H9 (cell line): ENCODE measurements around the gene TMEM184B. TPM values are rescaled to one million over a fixed set of nuclear protein-coding genes. Genes with fewer than 3 reads are reported as not detected.

ENCODE experiments used
- DNase-seq: peaks from one replicate; pipeline ENCODE4 v3.0.0-alpha.2; 2017
- H2AFZ ChIP-seq: one replicate; pipeline ENCODE4 v1.6.1; 2013; ENCODE audit warnings: mild to moderate bottlenecking, low read length, control low read depth, moderate library complexity
- H2AK5ac ChIP-seq: 2 replicates; pipeline ENCODE4 v1.6.1; 2013; ENCODE audit warnings: low read length, control low read depth, mixed read lengths; ENCODE audit not compliant: insufficient read length
- H2BK120ac ChIP-seq: one replicate; pipeline ENCODE4 v1.6.1; 2013; ENCODE audit warnings: low read depth, mild to moderate bottlenecking, low read length, control low read depth, inconsistent platforms; ENCODE audit not compliant: poor library complexity, severe bottlenecking
- H2BK12ac ChIP-seq: 2 replicates; pipeline ENCODE4 v1.6.1; 2013; ENCODE audit warnings: low read length, control low read depth, mixed read lengths, low read depth; ENCODE audit not compliant: insufficient read length
- H2BK15ac ChIP-seq: 2 replicates; pipeline ENCODE4 v1.6.1; 2013; ENCODE audit warnings: low read depth, low read length, control low read depth
- H2BK20ac ChIP-seq: one replicate; pipeline ENCODE4 v1.6.1; 2013; ENCODE audit warnings: low read depth, mild to moderate bottlenecking, low read length, control low read depth, inconsistent platforms; ENCODE audit not compliant: poor library complexity, severe bottlenecking
- H2BK5ac ChIP-seq: 2 replicates; pipeline ENCODE4 v1.6.1; 2013; ENCODE audit warnings: low read length, control low read depth, mixed read lengths; ENCODE audit not compliant: insufficient read length
- H3K14ac ChIP-seq: 2 replicates; pipeline ENCODE4 v1.6.1; 2013; ENCODE audit warnings: low read length, control low read depth; ENCODE audit not compliant: insufficient read depth
- H3K18ac ChIP-seq: 2 replicates; pipeline ENCODE4 v1.6.1; 2013; ENCODE audit warnings: low read depth, mild to moderate bottlenecking, mixed read lengths, low read length, control low read depth; ENCODE audit not compliant: insufficient read length
- H3K23ac ChIP-seq: 2 replicates; pipeline ENCODE4 v1.6.1; 2013; ENCODE audit warnings: low read length, control low read depth, mixed read lengths, low read depth; ENCODE audit not compliant: insufficient read length
- H3K23me2 ChIP-seq: 2 replicates; pipeline ENCODE4 v1.6.1; 2013; ENCODE audit warnings: low read depth, mild to moderate bottlenecking, mixed read lengths, low read length, control low read depth; ENCODE audit not compliant: insufficient read length, poor library complexity, severe bottlenecking
- H3K27ac ChIP-seq: 2 replicates; pipeline ENCODE4 v1.5.1; 2013; ENCODE audit warnings: low read length, control low read depth, mixed read lengths, low read depth; ENCODE audit not compliant: insufficient read length
- H3K27me3 ChIP-seq: 2 replicates; pipeline ENCODE4 v1.6.1; 2013; ENCODE audit warnings: low read length, control low read depth, inconsistent platforms; ENCODE audit not compliant: insufficient read depth
- H3K4ac ChIP-seq: 2 replicates; pipeline ENCODE4 v1.6.1; 2013; ENCODE audit warnings: low read depth, mild to moderate bottlenecking, control low read depth, inconsistent platforms, low read length, moderate library complexity
- H3K4me1 ChIP-seq: 2 replicates; pipeline ENCODE4 v1.6.1; 2013; ENCODE audit warnings: low read length, control low read depth, inconsistent platforms; ENCODE audit not compliant: insufficient read depth
- H3K4me2 ChIP-seq: 2 replicates; pipeline ENCODE4 v1.6.1; 2013; ENCODE audit warnings: low read length, control low read depth, mixed read lengths; ENCODE audit not compliant: insufficient read length, insufficient read depth
- H3K56ac ChIP-seq: 2 replicates; pipeline ENCODE4 v1.6.1; 2013; ENCODE audit warnings: low read depth, mild to moderate bottlenecking, mixed read lengths, low read length, control low read depth; ENCODE audit not compliant: insufficient read length
- H3K79me1 ChIP-seq: 2 replicates; pipeline ENCODE4 v1.6.1; 2013; ENCODE audit warnings: low read depth, mild to moderate bottlenecking, moderate library complexity, low read length, control low read depth, inconsistent platforms; ENCODE audit not compliant: insufficient read depth, poor library complexity, severe bottlenecking
- H3K79me2 ChIP-seq: 2 replicates; pipeline ENCODE4 v1.6.1; 2013; ENCODE audit warnings: low read length, control low read depth, inconsistent platforms; ENCODE audit not compliant: insufficient read depth
- H3K9ac ChIP-seq: 2 replicates; pipeline ENCODE4 v1.6.1; 2013; ENCODE audit warnings: low read length, control low read depth, mixed read lengths; ENCODE audit not compliant: insufficient read length; ENCODE audit errors: extremely low read depth
- H3K9me3 ChIP-seq: one replicate; pipeline ENCODE4 v1.6.1; 2013; ENCODE audit warnings: low read depth, low read length, inconsistent platforms; ENCODE audit not compliant: control insufficient read depth
- H3T11ph ChIP-seq: one replicate; pipeline ENCODE4 v1.6.1; 2013; ENCODE audit warnings: mild to moderate bottlenecking, low read length, control low read depth, inconsistent platforms
- H4K20me1 ChIP-seq: one replicate; pipeline ENCODE4 v1.6.1; 2013; ENCODE audit not compliant: control insufficient read depth, insufficient read length, insufficient read depth
- H4K5ac ChIP-seq: 2 replicates; pipeline ENCODE4 v1.6.1; 2013; ENCODE audit warnings: low read depth, mild to moderate bottlenecking, mixed read lengths, low read length, control low read depth; ENCODE audit not compliant: insufficient read length
- H4K8ac ChIP-seq: replicated peaks from 2 replicates; pipeline ENCODE4 v1.6.1; 2013; ENCODE audit warnings: low read length, control low read depth, mixed read lengths, low read depth; ENCODE audit not compliant: insufficient read length
- H4K91ac ChIP-seq: 2 replicates; pipeline ENCODE4 v1.6.1; 2013; ENCODE audit warnings: low read depth, mild to moderate bottlenecking, moderate library complexity, mixed read lengths, low read length, control low read depth; ENCODE audit not compliant: insufficient read length
- H3K27ac Mint-ChIP-seq, 3 experiments: 2 replicates in 2 of 3; 3 replicates in 1 of 3; pipeline ENCODE4 v1.8.0; 2020 to 2021; ENCODE audit warnings: mixed read lengths in 3 of 3, mild to moderate bottlenecking in 1 of 3, moderate library complexity in 1 of 3
- H3K27me3 Mint-ChIP-seq: 2 replicates; pipeline ENCODE4 v1.8.0; 2021; ENCODE audit warnings: low read depth, mild to moderate bottlenecking, moderate library complexity, mixed read lengths
- H3K36me3 Mint-ChIP-seq, 3 experiments: 2 replicates in 2 of 3; 3 replicates in 1 of 3; pipeline ENCODE4 v1.8.0; 2020 to 2021; ENCODE audit warnings: low read depth in 3 of 3, mixed read lengths in 3 of 3; ENCODE audit not compliant: insufficient read depth in 1 of 3
- H3K4me1 Mint-ChIP-seq, 2 experiments: 2 replicates each; pipeline ENCODE4 v1.8.0; 2020; ENCODE audit warnings: mixed read lengths in 2 of 2
- H3K4me3 Mint-ChIP-seq, 2 experiments: 2 replicates in 1 of 2; 3 replicates in 1 of 2; pipeline ENCODE4 v1.8.0; 2020 to 2021; ENCODE audit warnings: mild to moderate bottlenecking in 2 of 2, mixed read lengths in 2 of 2, moderate library complexity in 1 of 2
- H3K9me3 Mint-ChIP-seq, 2 experiments: 2 replicates in 1 of 2; 3 replicates in 1 of 2; pipeline ENCODE4 v1.8.0; 2020; ENCODE audit warnings: mild to moderate bottlenecking in 2 of 2, mixed read lengths in 2 of 2, moderate library complexity in 1 of 2
- WGBS: extraction: QIAGEN DNeasy Blood & Tissue Kit; methylation state at CpG from one replicate; pipeline ENCODE4 v1.1.7; 2013; ENCODE audit warnings: missing lambda C conversion rate, low lambda C conversion rate, mixed read lengths; ENCODE audit not compliant: insufficient read length; ENCODE audit errors: extremely low coverage; 5-methylcytosine and 5-hydroxymethylcytosine counted together
- total RNA-seq: library from RNA; stranded (reverse); gene quantifications from 2 replicates; pipeline ENCODE4 v1.2.1, GENCODE V29; 2021
- TF ChIP-seq, protein P1 (sequence below): fragments of 200-600 bp; sonication (generic); conservative IDR thresholded peaks from 3 replicates; pipeline ENCODE4 v1.8.0; 2021; ENCODE audit warnings: antibody characterized with exemption, mild to moderate bottlenecking

Gene TMEM184B
- total RNA-seq, 1 experiment from 2014 or later = 58.5 TPM

DNA sequence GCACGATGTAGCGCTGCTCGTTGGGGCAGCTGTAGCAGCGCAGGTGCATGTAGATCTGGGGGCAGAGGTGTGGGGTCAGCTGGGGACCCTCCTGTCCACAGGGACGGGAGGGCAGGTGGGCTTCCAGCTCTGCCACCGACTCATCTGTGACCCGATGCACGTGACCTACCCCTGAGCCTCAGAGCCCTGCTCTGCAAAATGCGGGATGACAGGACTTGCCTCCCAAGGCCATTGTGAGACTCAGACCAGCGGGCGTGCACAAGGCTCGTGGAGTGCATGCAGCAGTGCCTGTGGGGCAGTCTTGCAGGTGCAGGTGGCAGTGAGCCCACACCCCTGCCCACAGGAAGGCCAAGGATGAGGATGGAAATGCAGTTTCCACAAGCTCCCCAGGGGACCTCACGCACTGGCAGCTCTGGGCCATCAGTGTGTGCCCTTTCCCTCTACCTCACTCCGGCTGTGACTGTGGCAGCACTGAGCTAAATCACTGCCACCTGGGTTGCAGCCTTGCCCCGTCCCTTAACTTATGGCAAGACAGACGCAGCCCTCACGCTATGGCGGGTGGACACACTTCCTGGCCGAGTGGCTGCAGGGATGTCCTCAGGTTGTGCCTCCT, 26.7 kb downstream of the TMEM184B start:
- 0 out of 5 replicates have a peak, but pooled peaks cover 0 to 2% of the 10 kb centered on the region in 2 experiments for H3K9me3 Mint-ChIP-seq

More for the DNA sequence above, 26.7 kb downstream of the TMEM184B start:
- H3T11ph ChIP-seq = no peak overlapping the region
- WGBS = no CpG with 5 or more reads among the region's 19 CpGs
- H2AK5ac ChIP-seq = no peak overlapping the region
- no peaks in the 10 kb centered on the region for H3K9me3 ChIP-seq
- no peak overlapping the region for H2AFZ ChIP-seq
- H2BK20ac ChIP-seq = no peak overlapping the region
- H3K79me1 ChIP-seq = no peaks in the 10 kb centered on the region
- H3K23me2 ChIP-seq = no peaks in the 10 kb centered on the region
- no peaks in the 10 kb centered on the region for H3K4me1 ChIP-seq
- no peaks in the 10 kb centered on the region; the same call in 1 of the 2 replicates for H3K79me2 ChIP-seq
- TF ChIP-seq, protein P1, sequence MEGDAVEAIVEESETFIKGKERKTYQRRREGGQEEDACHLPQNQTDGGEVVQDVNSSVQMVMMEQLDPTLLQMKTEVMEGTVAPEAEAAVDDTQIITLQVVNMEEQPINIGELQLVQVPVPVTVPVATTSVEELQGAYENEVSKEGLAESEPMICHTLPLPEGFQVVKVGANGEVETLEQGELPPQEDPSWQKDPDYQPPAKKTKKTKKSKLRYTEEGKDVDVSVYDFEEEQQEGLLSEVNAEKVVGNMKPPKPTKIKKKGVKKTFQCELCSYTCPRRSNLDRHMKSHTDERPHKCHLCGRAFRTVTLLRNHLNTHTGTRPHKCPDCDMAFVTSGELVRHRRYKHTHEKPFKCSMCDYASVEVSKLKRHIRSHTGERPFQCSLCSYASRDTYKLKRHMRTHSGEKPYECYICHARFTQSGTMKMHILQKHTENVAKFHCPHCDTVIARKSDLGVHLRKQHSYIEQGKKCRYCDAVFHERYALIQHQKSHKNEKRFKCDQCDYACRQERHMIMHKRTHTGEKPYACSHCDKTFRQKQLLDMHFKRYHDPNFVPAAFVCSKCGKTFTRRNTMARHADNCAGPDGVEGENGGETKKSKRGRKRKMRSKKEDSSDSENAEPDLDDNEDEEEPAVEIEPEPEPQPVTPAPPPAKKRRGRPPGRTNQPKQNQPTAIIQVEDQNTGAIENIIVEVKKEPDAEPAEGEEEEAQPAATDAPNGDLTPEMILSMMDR = no peak
- no peak overlapping the region for H2BK120ac ChIP-seq
- H3K9ac ChIP-seq = no peak overlapping the region
- H3K4me3 Mint-ChIP-seq = no peak overlapping the region
- H3K4me1 Mint-ChIP-seq = peaks cover 12 to 22% of the 10 kb centered on the region in 2 experiments
- no peaks in the 10 kb centered on the region for H3K27me3 Mint-ChIP-seq
- no peak overlapping the region for H3K23ac ChIP-seq
- no peak overlapping the region for H3K56ac ChIP-seq
- no peak overlapping the region for H3K4me2 ChIP-seq
- no peak overlapping the region for H4K5ac ChIP-seq
- no peak overlapping the region for H3K27ac Mint-ChIP-seq
- no peaks in the 10 kb centered on the region for H4K20me1 ChIP-seq
- H2BK12ac ChIP-seq = no peak overlapping the region
- H3K36me3 Mint-ChIP-seq = peaks cover 21 to 56% (median 35%) of the 10 kb centered on the region in 3 experiments
- no peak overlapping the region for H3K14ac ChIP-seq
- no peak for DNase-seq
- H4K91ac ChIP-seq = no peak overlapping the region
- no peak overlapping the region for H2BK5ac ChIP-seq
- no peak overlapping the region for H2BK15ac ChIP-seq
- H3K4ac ChIP-seq = no peak overlapping the region
- H3K18ac ChIP-seq = no peak overlapping the region
- no peaks in the 10 kb centered on the region for H3K27me3 ChIP-seq
- H3K27ac ChIP-seq = no peak overlapping the region
- H4K8ac ChIP-seq = no peak overlapping the region
